ENCODE measurements around the gene INTS15.
"Not testable (repeated sequence)": the region's sequence is repeated elsewhere in the genome, so short reads cannot be mapped to it uniquely, and the experiment has no call there.

The INTS15 gene

DNA sequence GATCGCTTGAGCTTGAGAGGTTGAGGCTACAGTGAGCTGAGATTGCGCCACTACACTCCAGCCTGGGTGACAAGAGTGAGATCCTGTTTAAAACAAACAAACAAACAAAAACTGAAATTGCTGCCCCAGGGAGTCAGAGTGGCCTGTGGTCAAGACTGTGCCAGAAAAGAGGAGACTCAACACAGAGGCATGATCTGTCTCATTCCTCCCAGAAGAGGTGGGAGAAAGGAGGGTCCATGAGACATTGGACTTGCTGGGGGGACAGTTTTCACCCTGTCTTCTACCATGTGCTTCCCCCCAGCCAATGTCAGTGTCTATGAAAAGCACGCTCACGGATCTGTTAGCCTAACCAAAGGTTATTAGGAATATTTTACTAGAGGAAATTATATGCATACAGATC lies 28.8 kb downstream of the INTS15 start:
- no peak for DNase-seq (ENCODE audit: low spot score)

DNA sequence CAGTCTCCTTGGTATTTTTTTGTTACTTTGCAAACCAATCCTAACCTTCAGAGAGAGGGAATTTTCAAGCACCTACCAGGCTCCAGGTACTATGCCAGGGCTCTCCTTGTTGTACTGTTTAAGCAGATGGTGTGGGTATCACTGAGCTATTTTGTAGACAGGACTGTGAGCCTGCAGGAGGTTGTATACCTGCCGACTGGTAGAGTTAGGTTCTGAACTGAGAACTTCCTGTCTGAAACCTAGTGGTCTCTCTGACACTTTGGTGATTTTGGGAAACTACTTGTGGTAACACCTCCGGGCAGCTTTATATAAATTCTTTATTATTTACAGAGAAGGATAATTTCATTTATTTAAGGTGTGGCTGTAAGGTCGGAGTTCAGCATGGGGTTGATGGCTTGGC lies 30.1 kb downstream of the INTS15 start:
- no peak for DNase-seq (ENCODE audit: low spot score)

DNA sequence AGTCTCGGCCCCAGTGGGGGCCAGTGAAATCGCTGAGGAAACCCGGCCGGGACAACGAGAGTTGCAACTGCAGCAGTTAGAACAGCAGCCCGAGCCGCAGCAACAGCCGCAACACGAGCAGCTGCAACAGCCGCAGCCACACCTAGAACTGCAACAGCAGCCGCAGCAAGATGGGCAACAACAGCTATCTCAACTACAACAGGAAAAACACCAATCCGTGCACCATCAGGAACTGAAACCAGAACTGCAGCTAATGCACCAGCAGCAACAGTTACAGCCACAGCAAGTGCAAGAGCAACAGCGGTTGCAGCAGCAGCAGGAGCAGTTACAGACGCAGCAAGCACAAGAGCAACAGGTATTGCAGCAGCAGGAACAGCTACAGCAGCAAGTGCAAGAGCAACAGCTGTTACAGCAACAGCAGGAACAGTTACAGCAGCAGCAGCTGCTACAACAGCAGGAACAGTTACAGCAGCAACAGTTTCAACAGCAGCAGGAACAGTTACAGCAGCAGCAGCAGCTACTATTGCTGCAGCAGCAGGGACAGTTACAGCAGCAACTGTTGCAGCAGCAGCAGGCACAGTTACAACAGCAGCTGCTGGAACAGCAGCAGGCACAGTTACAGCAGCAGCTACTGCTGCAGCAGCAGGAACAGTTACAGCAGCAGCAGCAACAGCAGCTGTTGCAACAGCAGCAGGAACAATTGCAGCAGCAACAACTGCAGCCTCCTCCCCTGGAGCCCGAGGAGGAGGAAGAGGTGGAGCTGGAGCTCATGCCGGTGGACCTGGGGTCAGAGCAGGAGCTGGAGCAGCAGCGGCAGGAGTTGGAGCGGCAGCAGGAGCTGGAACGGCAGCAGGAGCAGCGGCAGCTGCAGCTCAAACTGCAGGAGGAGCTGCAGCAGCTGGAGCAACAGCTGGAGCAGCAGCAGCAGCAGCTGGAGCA lies 31.6 kb downstream of the INTS15 start:
- no peak for DNase-seq (ENCODE audit: low spot score)

DNA sequence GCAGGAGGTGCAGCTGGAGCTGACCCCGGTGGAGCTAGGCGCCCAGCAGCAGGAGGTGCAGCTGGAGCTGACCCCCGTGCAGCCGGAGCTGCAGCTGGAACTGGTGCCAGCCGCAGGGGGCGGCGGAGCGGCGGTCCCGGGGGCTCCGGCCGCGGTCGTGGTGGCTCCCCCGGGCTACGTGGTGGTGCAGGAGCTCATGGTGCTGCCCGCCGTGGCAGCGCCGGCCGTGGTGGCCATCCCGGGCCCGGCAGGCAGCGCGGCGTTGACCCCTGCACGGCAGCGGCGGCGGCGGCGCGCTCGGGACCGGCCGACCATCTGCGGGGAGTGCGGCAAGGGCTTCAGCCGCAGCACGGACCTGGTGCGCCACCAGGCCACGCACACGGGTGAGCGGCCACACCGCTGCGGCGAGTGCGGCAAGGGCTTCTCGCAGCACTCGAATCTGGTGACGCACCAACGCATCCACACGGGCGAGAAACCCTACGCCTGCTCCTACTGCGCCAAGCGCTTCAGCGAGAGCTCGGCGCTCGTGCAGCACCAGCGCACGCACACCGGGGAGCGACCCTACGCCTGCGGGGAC lies 32.4 kb downstream of the INTS15 start:
- DNase-seq (ENCODE audit: low spot score): no peak

DNA sequence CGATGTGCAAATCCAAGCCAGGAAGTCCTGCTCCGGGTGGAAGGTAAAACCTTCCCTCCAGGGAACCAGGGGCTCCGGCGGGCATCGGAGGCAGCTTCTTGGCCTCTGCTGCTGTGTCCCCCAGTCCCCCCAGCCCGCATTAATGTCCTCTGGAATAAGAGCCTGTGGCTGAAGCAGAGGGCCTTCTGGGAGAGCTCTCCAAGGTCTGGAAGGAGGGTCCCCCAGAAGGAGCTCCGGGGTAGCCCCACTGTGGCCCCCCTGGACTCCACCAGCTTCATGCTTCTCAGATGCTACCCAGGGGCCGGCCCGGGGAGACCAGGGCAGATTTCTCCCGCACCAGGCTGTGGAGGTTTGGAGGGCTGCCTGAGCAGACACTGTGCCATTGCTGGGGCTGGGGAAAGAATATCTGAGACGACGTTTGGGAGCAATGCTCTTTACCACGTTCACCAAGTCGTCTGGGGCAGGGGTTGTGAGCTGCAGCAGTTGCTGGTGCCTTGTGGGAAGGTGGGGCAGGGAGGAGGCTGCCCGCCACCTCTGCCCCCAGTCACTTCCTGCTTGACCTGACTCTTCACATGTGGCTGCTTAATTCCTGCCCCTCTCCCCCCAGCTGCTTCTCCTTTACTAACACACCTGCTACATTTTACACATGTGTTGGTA lies 33.9 kb downstream of the INTS15 start:
- no peak for DNase-seq (ENCODE audit: low spot score)

DNA sequence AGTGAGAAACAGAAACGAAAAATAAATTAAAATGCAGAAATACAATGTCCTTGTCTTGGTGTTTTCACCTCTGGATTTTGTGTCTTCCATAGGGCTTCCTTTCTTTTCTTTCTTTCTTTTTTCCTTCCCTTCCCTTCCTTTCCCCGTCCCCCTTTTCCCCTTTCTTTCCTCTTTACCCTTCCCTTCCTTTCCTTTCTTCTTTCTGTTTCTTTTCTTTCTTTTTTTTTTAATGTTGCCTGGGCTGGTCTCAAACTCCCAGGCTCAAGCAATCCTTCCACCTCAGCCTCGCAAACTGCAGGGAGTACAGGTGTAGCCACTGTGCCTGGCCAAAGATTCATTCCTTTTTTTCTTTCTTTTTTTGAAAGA lies 34.4 kb downstream of the INTS15 start:
- no peak for DNase-seq (ENCODE audit: low spot score)

DNA sequence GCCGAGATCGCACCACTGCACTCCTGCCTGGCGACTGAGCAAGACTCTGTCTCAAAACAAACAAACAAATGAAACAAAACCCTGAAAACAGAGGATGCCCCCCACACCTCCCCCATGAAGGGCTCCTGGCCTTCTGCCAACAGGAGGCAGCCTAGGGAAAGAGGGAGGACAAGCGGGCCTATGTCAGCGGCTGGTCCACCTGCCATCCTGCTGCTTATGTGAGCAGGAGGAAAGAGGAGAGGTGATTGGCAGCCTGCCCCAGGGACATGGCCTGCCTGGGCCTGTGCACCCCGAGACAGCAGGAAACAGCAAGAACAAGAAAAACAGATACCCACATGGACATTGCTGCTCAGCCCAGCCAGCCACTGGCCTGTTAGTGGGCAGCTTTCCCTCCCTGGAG lies 38.2 kb downstream of the INTS15 start:
- no peak for DNase-seq (ENCODE audit: low spot score)

DNA sequence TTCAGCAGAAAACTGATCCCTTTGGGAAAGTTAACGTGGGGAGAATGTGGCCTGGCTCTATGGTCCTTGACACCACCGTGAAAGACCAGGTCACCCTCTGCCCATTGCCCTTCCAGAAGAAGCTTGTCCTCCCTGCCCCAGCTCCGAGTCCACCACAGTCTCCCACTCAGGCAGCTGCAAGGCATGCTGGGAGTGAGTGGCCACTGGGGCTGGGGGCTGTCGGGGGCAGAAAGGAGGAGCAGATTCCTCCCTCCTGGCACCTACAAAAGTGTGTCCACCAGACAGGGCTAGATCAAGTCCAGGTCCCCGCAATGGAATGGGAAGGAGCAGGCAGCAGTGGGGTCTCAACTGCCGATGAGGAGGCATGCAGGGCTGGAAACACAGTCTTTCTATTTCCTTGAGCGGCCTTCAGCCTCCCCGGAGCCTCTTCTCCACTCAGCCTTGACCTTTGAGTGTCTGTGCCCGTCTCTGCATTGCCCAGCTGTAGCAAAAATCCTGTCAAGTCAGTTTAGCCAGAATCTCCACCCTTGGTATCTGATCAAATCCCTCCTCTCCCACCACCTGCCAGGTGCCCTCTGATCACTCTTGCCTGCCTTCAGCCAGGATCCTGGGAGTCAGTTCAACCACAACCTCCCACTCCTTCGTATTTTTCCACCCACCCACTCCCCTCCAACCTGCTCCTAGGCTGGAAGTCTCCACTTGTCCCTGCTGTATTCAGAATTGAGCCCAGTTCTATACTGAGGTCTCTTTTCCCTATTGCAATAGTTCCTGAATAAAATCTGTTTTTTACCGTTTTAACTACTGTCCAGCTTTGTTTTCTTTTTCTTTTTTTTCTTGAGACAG lies 40.4 kb downstream of the INTS15 start:
- DNase-seq (ENCODE audit: low spot score): no peak

DNA sequence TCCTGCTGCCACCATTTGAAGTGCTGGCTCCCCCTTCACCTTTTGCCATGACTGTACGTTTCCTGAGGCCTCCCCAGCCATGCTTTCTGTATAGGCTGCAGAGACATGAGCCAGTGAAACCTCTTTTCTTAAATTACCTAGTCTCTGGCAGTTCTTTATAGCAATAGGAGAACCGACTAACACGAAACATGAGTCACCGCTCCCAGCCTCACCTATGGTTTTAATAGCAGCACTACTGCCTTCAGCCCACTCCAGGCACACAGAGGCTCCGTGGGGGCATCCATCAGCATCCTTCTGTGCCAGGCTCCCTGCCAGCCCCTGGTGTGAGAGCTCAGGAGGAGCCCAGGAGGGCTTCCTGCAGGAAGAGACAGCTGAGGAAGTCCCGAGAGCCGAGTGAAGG lies 41.8 kb downstream of the INTS15 start:
- peak; percentile 49 for DNase-seq (ENCODE audit: low spot score)

DNA sequence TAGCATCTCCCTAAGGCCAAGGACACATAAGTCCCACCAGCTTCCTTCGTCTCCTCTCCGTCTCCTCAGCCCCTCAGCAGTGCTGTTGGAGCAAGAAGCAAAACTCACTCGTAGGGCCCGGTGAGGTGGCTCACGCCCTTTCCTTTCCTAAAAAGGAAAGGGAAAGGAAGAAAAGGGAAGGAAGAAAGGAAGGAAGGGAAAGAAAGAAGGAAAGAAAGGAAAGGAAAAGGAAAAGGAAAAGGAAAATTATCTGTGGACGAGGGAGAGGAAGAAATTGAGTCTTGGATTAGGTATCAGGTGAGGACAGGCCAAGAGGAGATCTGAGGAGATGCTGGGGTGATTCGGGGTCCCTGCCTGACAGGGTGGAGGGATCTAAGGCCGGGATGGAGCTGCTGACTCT lies 44.2 kb downstream of the INTS15 start:
- DNase-seq (ENCODE audit: low spot score): no peak

DNA sequence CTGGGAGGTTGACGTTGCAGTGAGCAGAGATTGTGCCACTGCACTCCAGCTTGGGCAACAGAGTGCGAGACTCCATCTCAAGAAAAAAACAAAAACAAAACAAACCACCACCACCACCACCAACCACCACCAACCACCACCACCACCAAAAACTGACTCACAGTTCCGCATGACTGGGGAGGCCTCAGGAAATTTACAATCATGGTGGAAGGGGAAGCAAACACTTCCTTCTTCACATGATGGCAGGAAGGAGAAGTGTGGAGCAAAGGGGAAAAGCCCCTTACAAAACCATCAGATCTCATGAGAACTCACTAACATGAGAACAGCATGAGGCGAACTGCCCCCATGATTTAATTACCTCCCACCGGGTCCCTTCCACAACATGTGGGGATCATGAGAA lies 45.1 kb downstream of the INTS15 start:
- not testable (repeated sequence) for DNase-seq (ENCODE audit: low spot score)

DNA sequence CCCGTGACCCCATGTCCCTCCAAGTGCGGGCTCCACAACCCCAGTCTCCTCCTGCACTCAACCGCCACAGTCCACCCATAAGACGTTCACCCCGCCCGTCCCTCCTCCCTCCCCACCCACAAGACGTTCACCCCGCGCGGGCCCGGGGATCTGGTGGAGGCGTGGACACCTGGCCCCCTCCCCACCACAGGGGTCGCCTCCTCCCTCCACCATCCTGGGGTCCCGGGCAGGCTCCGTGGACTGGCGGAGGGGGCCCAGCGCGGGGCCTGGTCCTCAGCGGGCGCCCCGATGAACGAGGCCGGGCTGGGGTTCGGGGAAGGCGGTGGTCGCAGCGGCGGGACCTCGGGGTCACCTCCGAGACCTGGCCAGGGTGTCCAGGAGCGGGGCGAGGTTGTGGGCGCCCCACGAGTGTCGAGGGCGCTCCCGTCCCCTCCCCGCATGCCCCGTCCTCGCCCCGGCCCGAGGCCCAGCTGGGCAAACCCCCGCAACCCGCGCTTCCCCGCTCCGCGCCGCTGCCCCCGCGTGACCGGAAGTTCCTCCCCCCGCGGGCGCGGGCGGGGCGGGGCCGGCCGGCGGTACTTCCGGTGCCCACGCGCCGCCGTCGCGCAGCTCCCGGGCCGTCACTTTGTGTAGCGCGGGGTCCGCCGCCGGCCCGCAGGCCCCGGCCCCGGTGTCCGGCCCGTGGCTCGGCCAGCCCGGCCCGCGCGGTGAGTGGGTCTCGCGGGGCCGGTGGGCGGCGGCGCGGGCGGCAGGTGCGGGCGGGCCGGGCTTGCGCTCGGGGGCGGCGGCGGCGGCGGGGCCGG lies 47.1 kb downstream of the INTS15 start, which contains the start of gene ZNF316:
Gene ZNF316 (plus strand): TSS at position 578 of the 803 bp plus-strand sequence. CDS start 5,092 bp downstream, outside the sequence.
- DNase-seq (ENCODE audit: low spot score): peak; percentile 61

DNA sequence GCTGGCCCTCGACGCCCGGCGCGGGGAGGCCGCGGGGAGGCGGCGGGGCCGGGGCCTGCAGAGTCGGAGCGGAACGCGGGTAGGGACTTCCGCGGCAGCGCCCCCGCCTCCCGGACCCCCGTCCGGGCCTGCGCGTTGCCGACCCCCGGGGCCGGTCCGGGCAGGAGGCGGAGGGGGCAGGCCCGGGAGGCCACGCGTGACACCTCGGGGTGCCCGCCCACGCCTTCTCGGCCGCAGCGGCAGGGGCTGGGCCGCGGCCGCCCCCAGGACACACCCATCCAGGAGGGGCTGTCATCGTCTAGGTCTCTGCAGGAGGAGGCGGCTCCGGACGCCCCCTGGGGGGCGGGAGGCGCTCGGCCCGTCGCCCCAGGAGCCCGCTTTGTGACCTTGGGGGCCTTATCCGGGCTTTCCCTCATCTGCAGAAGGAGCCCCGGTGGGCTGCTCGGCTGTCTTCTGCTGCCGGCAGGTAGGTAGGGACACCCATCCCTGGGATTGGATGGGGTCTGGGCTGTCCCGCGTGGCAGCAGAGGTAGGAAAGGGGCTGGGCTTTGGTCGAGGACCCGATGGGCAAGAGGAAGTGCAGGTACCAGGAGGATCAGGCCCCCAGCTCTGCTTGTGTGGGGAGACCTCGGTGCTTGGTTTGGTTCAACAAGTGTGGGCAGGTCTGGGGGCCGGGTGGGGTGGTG lies 47.9 kb downstream of the INTS15 start:
- no peak for DNase-seq (ENCODE audit: low spot score)

DNA sequence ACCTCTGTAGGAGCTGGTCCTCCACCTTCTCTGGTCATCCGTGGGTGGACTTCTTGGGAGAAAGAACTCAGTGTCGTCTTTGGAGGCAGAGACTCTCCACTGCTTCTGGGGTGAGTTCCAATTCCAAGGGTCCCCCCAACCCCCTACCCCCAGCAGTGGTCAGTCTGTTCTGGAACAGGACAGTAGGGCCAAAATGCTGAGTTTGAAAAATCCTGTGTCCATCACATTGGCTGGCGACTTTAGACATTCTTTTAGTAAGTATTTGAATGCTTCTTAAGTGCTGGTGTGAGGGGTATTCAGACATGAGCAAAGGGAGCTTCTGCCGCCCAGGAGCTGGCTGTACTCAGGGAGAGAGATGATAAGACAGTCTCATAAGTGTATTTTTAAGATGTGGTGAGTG lies 49.2 kb downstream of the INTS15 start:
- no peak for DNase-seq (ENCODE audit: low spot score)

DNA sequence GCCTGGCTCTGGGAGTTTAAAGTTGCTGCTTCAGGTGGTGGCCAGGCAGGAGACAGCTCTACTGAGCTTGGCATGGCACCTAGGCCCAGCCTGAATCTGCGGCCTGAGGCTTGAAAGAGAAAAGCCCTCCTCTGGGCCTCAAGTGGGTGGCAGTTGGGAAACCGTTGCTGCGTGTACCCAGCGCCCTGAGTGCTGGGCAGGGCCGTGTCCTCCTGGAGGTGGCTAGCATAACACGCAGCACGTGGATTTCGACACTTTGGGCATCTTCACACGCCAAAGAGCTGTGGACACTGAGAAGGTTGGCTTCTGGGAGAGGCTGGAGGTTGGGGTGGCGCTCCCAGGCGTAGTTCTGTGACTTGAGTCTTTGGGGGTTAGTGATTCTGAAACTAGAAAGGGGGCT lies 49.8 kb downstream of the INTS15 start:
- no peak for DNase-seq (ENCODE audit: low spot score)

DNA sequence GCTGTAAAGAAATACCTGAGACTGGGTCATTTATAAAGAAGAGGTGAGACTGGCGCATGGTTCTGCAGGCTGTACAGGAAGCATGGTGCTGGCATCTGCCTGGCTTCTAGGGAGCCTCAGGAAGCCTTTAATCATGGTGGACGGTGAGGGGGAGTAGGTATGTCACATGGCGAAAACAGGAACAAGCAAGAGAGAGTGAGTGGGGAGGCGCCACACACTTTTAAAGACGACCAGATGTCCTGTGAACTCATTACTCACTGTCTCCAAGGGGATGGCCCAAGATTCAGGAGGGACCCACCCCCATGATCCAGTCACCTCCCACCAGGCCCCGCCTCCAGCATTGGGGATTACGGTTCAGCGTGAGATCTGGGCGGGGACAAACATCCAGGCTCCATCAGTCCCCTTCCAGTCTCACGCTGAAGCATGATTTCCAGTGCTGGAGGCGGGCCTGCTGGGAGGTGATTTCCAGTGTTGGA lies 50.5 kb downstream of the INTS15 start:
- DNase-seq (ENCODE audit: low spot score): no peak

DNA sequence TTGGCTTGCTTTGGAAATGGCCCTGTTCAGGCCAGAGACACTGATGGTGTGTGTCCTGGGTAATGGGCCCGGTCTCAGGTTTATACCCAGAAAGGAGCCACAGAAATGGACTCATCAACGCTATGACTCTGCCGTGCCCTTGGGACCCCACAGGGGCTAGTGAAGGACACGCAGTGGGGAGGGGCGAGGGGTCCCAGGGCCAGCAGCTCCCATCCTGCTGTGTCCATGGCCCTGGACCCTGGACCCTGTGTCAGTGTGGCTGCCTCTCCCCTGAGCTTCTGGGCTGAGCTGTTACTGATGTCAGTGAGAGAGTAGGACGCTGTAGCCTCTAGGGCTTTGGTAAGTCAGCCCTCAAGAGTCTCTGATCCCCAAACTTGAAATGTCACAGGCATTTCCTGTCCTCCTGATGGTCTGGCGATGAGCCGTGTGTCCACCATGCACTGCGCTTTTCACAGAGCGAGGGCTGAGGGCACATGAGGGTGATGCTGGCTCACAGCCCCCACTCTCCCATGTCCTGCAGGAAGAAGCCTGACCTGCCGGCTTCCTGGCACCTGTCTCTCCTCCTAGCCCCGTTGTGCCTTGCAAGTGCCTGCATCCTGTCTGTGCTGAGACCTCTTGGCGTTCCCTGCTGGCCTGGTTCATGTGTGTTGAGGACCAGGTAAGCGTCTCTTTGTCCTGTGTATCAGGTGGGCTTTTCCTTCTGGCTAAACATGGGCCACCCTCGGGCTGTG lies 51.6 kb downstream of the INTS15 start:
- no peak for DNase-seq (ENCODE audit: low spot score)

DNA sequence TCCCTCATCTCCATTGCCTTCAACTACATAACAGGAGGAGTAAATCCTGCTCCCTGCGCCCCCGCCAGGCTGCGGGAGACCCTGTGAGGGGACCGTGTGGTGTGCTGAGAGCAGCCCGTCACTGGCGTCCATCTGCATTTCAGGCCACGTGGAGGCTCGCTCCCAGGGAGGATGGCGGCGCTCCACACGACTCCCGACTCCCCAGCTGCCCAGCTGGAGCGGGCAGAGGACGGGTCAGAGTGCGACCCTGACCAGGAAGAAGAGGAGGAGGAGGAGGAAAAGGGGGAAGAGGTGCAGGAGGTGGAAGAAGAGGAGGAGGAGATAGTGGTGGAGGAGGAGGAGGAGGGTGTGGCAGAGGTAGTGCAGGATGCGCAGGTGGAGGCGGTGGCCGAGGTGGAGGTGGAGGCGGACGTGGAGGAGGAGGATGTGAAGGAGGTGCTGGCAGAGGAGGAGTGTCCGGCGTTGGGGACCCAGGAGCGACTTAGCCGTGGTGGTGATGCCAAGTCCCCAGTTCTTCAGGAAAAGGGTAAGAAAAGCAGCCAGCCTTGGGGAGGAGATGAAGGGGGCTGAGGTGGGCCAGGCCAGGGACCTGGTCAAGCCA lies 52.5 kb downstream of the INTS15 start:
- no peak for DNase-seq (ENCODE audit: low spot score)

DNA sequence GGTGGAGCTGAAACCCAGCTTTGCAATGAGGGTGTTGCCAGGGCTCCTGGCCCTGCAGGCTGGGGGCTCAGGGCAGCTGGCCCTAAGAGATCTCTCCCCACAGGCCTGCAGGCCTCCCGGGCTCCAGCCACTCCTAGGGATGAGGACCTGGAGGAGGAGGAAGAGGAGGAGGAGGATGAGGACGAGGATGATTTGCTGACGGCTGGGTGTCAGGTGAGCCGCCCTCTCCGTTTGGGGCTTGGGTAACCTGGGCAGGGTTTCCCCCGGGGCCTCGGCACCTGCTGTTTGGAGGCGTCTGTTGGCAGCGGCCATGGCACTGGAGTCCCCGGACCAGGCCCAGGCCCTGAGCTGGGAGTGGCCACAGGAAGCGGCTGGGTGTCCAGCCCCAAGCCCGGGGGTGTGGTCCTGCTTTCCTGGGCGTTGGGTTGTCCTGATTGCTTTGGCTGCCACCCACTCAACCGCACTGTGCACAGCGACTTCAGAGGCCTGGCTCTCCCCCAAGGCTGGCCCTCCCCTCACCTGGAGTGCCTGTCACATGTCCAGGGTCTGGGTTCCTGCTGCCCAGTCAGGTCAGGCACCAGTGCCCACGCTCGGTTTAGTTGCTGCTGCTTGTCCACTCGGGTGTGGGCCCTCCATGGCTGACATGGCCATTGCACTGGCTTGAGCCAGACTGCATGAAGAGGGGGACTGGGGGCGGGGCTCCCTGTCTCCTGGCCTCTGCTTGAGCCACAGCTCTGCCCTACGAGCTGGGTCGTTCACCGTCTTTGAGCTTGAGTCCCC lies 53.2 kb downstream of the INTS15 start:
- no peak for DNase-seq (ENCODE audit: low spot score)
